H1 (cell line): ENCODE data around the gene RAB24. TPM values are rescaled to one million over a fixed set of nuclear protein-coding genes. Genes with fewer than 3 reads are reported as not detected.

Source experiments
- CBX8 ChIP-seq: fragments of 300-800, 300-1000 bp; sonication (generic); IDR thresholded peaks from 2 replicates; pipeline ENCODE4 v1.7.1; 2016; ENCODE audit warnings: low read depth, low read length, borderline replicate concordance
- KDM1A ChIP-seq: fragments of 200-600, 300-600 bp; sonication (generic); IDR thresholded peaks from 2 replicates; pipeline ENCODE4 v1.7.1; 2016; ENCODE audit warnings: mild to moderate bottlenecking, low read length, borderline replicate concordance
- KDM5A ChIP-seq: fragments of 200-600 bp; IDR thresholded peaks from 2 replicates; pipeline ENCODE4 v1.7.1; 2012; ENCODE audit warnings: mild to moderate bottlenecking, low read length, inconsistent platforms, mixed read lengths
- SUZ12 ChIP-seq: fragments of 200-600 bp; sonication (generic); IDR thresholded peaks from 2 replicates; pipeline ENCODE4 v1.6.1; 2012; ENCODE audit warnings: mild to moderate bottlenecking, inconsistent platforms, low read length, moderate library complexity, mixed read lengths
- polyA plus RNA-seq, 7 experiments: library from polyadenylated mRNA; depleted of rRNA in 3 of 7; stranded (reverse) in 5 of 7; unstranded in 2 of 7; fragments of >200 nt in 5 of 7; fragments of 200-250 nt in 2 of 7; gene quantifications; 1 replicate in 5 of 7; 2 replicates in 1 of 7; 4 replicates in 1 of 7; pipeline versions ENCODE4 v1.2.1 to v1.2.3, GENCODE V29; 2011 to 2013; ENCODE audit warnings: missing spikeins in 2 of 7, mixed read lengths in 2 of 7
- total RNA-seq: library from RNA; stranded (reverse); fragmentation: NEBNext Ultra II Directional; extraction: Animal tissue kit (Norgen Biotek cat#: 25700); gene quantifications from 2 replicates; pipeline ENCODE4 v1.2.1, GENCODE V29; 2021

Gene RAB24
- total and polyA plus RNA-seq, 2 of the 8 experiments (the other 6 are each of a cell fraction or from before 2014, with no cell fraction given): 18.8 to 33.8 TPM

DNA sequence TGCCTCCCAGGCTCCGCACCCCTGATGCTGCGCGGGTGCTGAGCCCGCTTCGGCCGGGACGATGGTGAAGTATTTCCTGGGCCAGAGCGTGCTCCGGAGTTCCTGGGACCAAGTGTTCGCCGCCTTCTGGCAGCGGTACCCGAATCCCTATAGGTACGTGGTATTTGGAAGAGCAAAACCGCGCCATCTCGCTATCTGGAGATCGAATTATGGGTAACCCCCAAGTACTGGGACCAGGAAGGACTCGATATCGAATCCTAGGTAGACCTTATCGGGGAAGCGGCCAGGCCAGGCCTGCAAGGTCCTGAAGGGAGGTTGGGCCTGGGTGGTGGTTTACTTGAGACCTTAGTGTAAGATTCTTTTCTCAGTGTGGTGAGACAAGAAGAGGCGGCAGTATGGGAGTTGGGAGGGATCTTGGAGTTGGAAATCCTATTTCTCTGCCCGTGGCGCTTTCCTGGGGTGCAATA lies 439 bp upstream of the RAB24 start (continued):
- TF ChIP-seq CBX8 (no peak), SUZ12 (no peak), KDM1A (no peak), KDM5A (peak; percentile 73)
